SU-DHL-6 (cell line): ENCODE data around the gene OSTN.

Experiments used
- H2AFZ ChIP-seq: fragments of 200-600 bp; sonication (generic); 2 replicates; pipeline ENCODE4 v1.6.1; 2014; ENCODE audit warnings: low read depth, mild to moderate bottlenecking, moderate library complexity, mixed read lengths, antibody characterized with exemption, low read length; ENCODE audit not compliant: severe bottlenecking
- H3F3A ChIP-seq: fragments of 200-600 bp; shearing (Covaris generic); 2 replicates; pipeline ENCODE4 v1.6.0; 2016; ENCODE audit warnings: antibody characterized with exemption, mild to moderate bottlenecking; ENCODE audit not compliant: insufficient read depth
- H3K27ac ChIP-seq: fragments of 200-600 bp; sonication (generic); 2 replicates; pipeline ENCODE4 v1.5.1; 2016; ENCODE audit warnings: low read depth, mild to moderate bottlenecking, low read length, moderate library complexity, mixed read lengths
- H3K27me3 ChIP-seq: fragments of 200-600 bp; sonication (generic), shearing (Covaris generic); 2 replicates; pipeline ENCODE4 v1.6.0; 2014; ENCODE audit warnings: mild to moderate bottlenecking, low read length
- H3K36me3 ChIP-seq: fragments of 200-600 bp; sonication (generic); 2 replicates; pipeline ENCODE4 v1.6.1; 2014; ENCODE audit warnings: mild to moderate bottlenecking, low read length, mixed read lengths
- H3K4me2 ChIP-seq: fragments of 300-600, 200-600 bp; shearing (Covaris generic), sonication (generic); 2 replicates; pipeline ENCODE4 v1.6.0; 2014; ENCODE audit warnings: low read length, low read depth, mild to moderate bottlenecking; ENCODE audit not compliant: poor library complexity, severe bottlenecking
- H3K4me3 ChIP-seq: fragments of 200-600 bp; sonication (generic); 2 replicates; pipeline ENCODE4 v1.5.1; 2014; ENCODE audit warnings: antibody characterized with exemption, low read length, mild to moderate bottlenecking, mixed read lengths; ENCODE audit not compliant: insufficient read depth, poor library complexity, severe bottlenecking
- H3K79me2 ChIP-seq: fragments of 200-600 bp; sonication (generic); 2 replicates; pipeline ENCODE4 v1.6.1; 2014; ENCODE audit warnings: mild to moderate bottlenecking, low read length, moderate library complexity; ENCODE audit not compliant: insufficient read depth
- H3K9ac ChIP-seq: fragments of 200-600 bp; sonication (generic); 2 replicates; pipeline ENCODE4 v1.7.0; 2014; ENCODE audit warnings: mild to moderate bottlenecking, low read length
- H3K9me2 ChIP-seq: fragments of 200-600 bp; sonication (generic); replicated peaks from 2 replicates; pipeline ENCODE4 v1.6.1; 2014; ENCODE audit warnings: low read length; ENCODE audit not compliant: insufficient read depth
- H3K9me3 ChIP-seq: fragments of 200-600 bp; sonication (generic); 2 replicates; pipeline ENCODE4 v1.6.1; 2014; ENCODE audit warnings: low read length, mixed read lengths; ENCODE audit not compliant: insufficient read depth
- H4K20me1 ChIP-seq: fragments of 200-600 bp; sonication (generic); 2 replicates; pipeline ENCODE4 v1.6.1; 2014; ENCODE audit warnings: low read depth, mild to moderate bottlenecking, antibody characterized with exemption, low read length, moderate library complexity, mixed read lengths
- EZH2phosphoT487 ChIP-seq: fragments of 200-600 bp; sonication (generic), shearing (Covaris generic); conservative IDR thresholded peaks from 2 replicates; pipeline ENCODE4 v1.6.1; 2018; ENCODE audit warnings: mild to moderate bottlenecking, antibody characterized with exemption, low read length, moderate library complexity, mixed read lengths
- TF ChIP-seq, protein P1 (sequence below): fragments of 200-600 bp; sonication (generic); IDR thresholded peaks from one replicate; pipeline ENCODE4 v1.5.1; 2017; ENCODE audit warnings: antibody characterized with exemption, mild to moderate bottlenecking, low read length, moderate library complexity; ENCODE audit not compliant: insufficient read depth, poor library complexity, severe bottlenecking

The OSTN gene

DNA sequence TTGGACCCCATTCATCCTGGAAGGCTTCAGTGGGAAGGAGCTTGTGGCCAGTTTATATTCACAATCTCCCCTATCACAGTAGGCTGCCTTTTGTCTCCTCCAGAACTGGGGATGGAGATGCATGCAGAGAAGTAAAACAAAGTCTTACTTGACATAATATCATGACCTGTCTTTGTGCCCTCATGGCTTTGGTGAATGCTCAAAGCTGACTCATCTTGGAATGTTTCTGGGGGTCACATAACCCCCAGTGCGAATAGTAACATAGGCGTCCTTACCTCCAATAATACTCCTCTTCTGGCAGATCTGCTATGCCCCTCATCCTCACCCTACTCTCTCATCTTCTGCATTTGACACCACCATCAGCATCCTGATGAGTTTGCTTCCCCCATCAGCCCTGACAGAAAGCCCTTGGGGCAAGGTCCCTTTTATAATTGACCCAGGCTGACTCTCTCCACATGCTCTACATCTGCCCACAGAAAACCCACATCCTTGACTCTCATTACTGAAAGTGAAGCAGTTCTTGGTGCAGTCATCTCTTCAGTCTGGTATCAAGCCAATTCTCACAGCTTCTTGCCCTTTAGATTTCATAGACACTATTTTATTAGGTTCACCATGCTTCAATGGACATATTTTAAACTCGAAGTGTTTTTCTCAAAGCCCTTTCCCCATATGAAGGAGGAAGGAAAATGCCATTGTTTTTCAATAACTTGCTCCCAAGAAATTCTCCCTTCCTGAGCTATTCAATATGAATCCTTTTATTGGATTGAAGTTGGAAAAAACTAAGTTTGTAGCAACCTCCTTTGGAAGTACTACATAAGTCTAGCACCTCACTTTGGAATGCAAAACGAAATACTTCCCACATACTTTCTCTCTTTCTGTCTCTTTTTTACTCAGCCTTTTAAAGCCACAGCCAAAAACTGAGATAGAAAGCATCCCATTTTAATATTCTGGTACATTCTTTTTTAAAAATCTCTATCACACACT lies 36.6 kb downstream of the OSTN start:
- TF ChIP-seq EZH2phosphoT487: no peak
- TF ChIP-seq, protein P1, sequence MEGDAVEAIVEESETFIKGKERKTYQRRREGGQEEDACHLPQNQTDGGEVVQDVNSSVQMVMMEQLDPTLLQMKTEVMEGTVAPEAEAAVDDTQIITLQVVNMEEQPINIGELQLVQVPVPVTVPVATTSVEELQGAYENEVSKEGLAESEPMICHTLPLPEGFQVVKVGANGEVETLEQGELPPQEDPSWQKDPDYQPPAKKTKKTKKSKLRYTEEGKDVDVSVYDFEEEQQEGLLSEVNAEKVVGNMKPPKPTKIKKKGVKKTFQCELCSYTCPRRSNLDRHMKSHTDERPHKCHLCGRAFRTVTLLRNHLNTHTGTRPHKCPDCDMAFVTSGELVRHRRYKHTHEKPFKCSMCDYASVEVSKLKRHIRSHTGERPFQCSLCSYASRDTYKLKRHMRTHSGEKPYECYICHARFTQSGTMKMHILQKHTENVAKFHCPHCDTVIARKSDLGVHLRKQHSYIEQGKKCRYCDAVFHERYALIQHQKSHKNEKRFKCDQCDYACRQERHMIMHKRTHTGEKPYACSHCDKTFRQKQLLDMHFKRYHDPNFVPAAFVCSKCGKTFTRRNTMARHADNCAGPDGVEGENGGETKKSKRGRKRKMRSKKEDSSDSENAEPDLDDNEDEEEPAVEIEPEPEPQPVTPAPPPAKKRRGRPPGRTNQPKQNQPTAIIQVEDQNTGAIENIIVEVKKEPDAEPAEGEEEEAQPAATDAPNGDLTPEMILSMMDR: no peak
- H3K27me3 ChIP-seq: no peaks in the 10 kb centered on the region
- H3K4me3 ChIP-seq: no peak overlapping the region
- no peaks in the 10 kb centered on the region for H3K36me3 ChIP-seq
- no peaks in the 10 kb centered on the region for H3K79me2 ChIP-seq
- H3K4me2 ChIP-seq: no peak overlapping the region
- H2AFZ ChIP-seq: no peak overlapping the region
- no peaks in the 10 kb centered on the region for H4K20me1 ChIP-seq
- no peak overlapping the region for H3K9ac ChIP-seq
- no peaks in the 10 kb centered on the region for H3K9me3 ChIP-seq
- no peaks in the 10 kb centered on the region for H3F3A ChIP-seq
- no peak overlapping the region for H3K27ac ChIP-seq
- no peaks in the 10 kb centered on the region for H3K9me2 ChIP-seq

DNA sequence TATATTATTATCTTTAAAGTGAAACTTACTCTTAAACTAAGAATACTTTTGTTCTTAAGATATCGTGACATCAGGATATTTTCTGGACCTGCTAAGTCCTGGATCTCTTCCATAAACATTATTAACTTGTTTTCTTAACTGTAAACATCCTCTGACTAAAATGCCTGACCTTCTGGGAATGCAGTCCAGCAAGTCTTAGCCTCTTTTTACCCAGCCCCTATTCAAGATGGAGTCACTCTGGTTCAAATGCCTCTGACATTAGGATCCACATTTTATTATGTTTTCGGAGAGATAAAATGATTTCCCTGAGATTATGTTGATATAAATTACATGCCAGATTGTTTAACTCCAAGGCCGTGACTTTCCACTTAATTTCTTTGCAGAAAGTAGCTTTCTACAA lies 37.6 kb downstream of the OSTN start:
- no peaks in the 10 kb centered on the region for H3K9me2 ChIP-seq
- no peaks in the 10 kb centered on the region for H3K79me2 ChIP-seq
- no peaks in the 10 kb centered on the region for H3K27me3 ChIP-seq
- H3K9me3 ChIP-seq: no peaks in the 10 kb centered on the region
- no peak overlapping the region for H2AFZ ChIP-seq
- H3K4me2 ChIP-seq: no peak overlapping the region
- no peak overlapping the region for H3K4me3 ChIP-seq
- no peak overlapping the region for H3K9ac ChIP-seq
- no peaks in the 10 kb centered on the region for H4K20me1 ChIP-seq
- TF ChIP-seq EZH2phosphoT487: no peak
- TF ChIP-seq, protein P1: no peak
- no peaks in the 10 kb centered on the region for H3K36me3 ChIP-seq
- H3F3A ChIP-seq: no peaks in the 10 kb centered on the region
- no peak overlapping the region for H3K27ac ChIP-seq

DNA sequence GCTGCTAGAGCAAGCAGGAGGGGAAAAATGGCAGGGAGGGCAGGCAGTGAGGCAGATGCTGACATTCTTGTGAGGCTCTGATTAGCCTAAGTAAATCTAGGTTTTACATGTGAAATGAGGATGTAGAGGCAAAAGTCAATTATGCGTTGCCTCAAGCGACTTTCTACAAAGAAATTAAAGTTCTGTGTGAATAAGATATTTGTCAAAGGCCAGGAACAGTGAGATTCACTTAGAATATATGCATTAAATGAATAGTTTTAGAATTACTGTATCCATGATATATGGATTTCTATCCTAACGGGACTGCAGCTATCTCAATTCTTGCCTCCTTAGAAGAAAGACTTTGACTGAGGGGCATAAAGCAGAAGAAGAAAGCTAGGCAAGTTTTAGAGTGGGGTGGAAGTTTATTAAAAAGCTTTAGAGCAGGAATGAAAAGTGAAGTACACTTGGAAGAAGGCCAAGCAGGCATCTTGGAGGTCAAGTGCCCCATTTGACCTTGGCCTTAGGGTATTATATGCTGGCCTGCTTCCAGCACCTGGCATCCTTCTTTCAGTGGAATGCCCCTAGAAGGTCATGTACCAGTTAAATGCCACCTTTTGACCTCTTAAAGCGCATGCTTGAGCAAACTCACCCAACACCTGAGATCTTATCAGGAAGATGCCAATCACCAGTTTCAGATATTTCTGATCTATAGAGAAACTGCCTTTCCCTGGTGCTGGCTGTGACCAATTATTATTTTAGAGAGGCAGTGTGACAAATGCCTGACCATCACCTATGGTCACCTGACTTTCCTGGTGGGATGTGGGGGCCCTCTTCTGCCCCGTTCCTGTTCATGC lies 38.2 kb downstream of the OSTN start:
- Histone ChIP-seq H3K27ac (no peak overlapping the region), H3K9ac (no peak overlapping the region), H4K20me1 (no peaks in the 10 kb centered on the region), H3K9me3 (no peaks in the 10 kb centered on the region), H3K9me2 (no peaks in the 10 kb centered on the region), H3K36me3 (no peaks in the 10 kb centered on the region), H2AFZ (no peak overlapping the region), H3K27me3 (no peaks in the 10 kb centered on the region), H3K79me2 (no peaks in the 10 kb centered on the region), H3K4me2 (no peak overlapping the region), H3F3A (no peaks in the 10 kb centered on the region), H3K4me3 (no peak overlapping the region)
- TF ChIP-seq EZH2phosphoT487: no peak
- TF ChIP-seq, protein P1: no peak
